Bone marrow (tissue), 2 donors: ENCODE measurements around the gene GDPD2.

Experiments
- DNase-seq, 2 donors: peaks; one replicate each; lab custom pipeline; 2025; lab: John Stamatoyannopoulos, UW

Gene GDPD2

DNA sequence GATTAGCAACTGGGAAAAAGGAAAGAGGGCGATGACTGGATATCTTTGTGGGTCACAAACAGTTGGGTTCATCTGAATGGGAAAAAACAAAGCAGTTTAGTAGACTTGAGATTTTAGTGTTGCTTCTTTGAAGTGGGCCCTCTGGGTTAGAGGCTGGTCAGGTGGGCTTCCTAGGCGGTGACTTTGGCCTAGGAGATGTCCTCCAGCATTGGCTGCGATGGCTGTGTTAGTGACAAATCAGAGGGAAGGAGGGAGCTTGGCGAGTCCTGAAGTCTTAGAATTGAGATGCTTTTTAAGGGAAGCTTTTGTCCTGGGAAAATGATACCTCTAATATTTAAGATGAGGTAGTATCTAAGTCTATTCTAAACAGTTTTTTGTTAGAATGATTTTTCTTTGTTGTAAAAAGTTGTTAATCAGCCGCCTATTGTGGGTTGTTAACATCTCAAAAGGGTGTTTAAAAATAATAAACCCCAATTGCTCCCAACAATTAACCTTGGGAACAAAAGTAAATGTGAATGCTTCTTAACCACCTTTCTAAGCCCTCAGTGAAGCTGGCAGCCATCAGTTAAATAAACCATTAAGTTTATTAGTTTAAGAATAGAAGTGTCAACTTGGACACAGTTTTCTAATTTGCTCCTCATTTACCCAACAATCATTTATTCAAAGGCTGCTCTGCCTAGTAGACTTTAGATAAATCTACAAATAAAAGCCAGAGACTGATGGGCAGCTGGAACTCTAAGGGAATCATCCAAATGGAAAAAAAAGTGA lies 53.2 kb downstream of the GDPD2 start:
- no peak for DNase-seq

DNA sequence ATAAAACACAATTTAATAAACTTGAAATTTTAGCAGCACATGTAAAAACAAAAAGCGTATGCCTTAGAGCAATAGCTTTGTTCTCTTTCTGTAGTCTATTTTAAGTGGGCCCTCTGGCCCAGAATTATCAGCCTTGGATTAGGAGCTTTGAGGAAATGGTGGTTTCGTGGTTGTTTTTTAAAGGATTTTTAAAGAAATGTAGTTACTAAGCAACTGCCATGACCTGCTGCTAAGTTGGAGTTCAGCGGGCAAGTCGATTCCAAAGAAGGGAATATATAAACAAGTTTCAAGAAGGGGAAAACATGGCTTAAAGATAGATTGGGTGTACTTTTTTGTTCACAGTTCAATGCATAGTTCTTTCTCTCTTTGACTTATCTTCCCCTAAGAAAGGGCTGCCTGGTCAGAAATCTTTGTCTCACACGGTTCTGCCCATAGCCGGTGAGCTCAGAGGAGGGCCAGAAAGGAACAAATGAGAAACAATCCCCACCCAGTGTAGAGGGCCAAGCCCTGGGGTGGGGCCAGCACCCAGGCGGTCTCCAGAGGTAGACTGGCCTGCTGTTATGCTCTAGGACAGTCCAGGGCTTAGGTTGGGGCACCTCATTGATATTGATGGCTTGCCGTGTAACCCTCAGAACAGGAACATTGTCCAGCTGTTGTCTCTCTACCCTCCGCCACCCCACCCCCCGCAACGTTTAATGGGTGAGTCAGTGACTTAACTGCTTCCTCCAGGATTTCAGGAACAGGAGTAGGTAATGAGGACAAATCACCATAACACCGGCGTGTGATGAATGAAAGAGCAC lies 54.0 kb downstream of the GDPD2 start:
- no peak for DNase-seq

DNA sequence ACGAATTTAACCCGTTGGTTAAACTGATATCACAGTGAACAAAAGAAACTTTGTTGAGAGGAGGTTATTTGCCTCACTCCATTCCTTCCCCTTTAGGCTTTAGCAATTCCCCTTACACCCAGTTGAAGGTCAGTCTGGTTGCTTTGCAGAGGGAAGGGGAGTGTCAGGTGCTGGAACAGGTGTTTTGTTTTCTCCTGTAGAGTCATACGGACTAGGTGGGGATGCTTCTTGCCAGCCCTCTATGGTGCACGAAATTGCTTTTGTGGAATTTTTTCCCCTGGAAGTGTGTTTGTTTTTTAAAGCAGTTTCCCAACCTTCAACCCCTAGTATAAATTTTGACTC lies 54.6 kb downstream of the GDPD2 start:
- no peak for DNase-seq

DNA sequence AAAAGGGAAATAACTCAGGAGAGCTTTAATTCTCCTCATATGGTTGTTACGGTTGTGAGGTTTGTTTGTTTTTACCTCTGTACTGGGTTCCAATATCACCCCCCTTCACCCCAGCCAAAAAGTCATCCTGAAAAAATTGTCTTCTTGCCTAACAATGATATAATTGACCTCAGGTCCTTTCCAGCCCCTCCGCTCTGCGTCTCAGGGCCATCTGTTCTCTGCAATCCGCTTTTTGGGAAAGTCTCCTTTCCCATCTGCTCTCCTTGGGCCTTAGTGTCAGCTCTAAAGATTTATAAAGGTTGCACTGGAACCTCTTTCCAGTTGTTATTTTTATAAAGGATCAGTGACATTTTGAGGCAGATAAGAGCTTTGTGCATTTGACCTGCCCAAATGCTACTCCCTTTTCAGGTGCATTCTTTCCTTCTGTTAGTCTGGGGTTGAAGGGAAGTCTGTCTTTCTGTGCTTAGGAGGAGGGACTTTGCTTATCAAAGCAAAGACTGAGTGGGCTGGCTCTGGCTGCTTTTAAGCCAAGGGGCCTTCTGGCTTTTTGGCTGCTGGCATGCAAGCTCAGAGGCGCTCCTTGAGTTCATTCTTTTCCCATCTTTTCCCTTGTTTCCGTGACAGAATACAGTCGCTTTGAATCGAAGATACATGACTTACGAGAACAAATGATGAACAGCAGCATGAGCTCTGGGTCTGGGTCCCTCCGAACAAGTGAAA lies 55.6 kb downstream of the GDPD2 start:
- DNase-seq, result no peak

DNA sequence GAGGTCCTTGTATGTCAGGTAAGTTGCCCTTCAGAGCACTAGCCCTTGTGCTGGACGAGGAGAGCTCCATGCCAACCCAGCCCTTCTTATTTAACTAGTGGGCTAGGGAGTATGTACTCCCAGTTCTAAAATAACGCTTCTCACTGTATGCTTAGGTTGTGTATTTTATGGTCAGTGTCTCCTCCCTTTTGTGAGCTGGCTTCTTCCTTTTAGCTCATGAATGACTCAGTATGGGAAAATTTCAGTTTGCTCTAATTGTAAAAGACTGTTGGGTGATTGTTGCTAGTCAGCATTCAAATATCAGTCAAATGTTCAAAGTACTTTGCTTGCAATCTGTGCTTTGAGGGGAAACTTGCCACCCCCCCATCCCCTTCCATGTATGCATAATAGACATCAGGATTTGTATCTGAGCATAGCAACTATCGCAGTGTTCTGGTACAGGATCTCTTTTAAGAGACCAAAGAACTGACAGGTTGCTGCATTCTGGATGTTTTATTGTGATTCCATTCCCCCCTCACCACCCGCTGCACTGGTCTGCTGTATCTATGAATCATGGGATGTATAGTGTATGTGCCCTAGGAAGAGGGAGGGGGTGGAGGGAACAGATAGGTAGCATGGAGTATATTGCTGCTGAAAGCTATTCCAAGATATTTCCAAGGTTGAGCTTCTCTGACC lies 56.3 kb downstream of the GDPD2 start:
- DNase-seq, result no peak

DNA sequence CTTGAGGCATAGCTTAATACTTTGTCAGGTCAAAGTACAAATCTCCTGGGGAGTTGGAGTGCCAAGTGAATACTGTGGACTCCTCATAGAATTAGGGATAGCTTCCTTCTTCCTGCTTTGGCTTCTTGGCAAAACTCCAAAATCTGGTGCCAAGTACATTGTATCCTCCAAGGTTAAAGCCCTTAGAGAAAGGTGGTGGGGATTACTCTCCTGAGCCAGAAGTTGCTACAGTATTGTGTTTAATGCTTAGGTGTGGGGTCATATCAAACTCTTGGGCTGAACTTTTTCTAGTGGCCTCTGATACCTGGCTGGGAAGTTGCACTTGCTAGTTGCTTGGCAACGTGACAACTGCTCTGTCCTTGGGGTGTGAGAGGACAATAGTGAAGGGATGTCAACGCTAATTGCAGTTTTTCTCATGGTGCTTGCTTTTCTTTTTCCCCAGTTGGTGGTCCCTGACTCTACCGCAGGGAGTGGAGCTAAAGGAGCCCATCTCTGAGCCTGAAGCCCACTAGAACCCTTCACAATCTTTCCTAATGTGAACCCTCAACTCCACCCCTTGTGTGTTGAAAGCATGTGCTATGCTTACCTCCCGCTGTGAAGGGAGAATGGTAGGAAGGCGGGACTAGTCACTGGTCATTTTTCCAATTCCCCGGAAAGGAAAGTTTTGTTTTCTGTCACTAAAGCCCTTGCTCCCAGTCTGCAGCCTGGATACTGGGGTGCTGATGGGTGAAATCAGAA lies 57.0 kb downstream of the GDPD2 start:
- no peak for DNase-seq

DNA sequence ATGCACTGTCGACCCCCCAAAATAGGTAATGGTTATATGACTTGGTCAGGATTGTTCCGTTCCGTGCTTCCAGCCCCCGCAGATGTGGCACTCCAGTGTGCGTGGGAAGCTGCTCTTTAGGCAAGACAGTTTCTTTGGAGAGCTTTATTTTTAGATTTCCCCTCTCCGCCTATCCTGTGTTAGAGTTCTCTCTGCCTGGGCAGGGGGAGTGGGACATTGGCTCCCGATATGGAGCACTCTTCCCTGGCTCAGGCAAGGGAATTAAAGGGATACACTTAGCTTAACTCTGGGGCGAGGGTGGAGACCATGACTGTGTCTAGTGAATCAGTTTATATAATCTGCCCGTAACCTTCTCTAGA lies 57.5 kb downstream of the GDPD2 start:
- no peak for DNase-seq

DNA sequence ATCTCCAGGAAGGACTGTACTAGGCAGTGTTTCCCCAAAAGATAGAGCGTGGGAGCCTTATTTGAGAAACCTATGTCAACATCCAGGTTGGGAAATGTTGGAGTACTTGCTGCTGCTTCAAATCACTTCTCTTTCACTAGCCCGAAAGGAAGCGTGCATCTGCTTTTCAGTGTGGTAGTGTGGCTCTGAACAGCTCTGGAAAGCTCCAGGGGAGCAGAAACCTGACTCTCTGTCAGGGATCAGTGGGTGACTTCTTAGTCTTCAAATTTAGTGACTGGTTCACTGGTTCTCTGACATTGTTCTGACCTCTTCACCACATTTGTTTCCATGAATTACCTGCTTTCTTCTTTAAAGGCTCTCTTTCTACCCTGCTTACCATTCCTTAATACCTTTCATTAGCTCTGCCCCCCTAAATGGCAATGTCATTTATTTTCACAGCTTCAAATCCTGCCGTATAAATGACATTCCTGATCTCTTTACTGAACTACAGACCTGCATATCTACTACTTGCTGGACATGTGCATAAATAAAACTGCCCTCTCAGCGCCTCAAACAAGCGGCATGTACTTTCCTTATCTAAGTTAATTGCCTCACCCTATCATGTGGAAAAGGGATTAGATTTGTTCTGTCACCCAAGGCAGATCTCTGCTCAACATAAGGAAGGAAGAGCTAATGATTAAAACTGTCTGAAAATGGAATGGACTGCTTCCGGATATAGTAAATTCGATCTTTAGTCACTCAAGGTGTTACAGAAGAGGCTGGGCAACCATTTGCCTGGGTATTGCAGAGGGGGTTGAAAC lies 58.6 kb downstream of the GDPD2 start:
- no peak for DNase-seq

DNA sequence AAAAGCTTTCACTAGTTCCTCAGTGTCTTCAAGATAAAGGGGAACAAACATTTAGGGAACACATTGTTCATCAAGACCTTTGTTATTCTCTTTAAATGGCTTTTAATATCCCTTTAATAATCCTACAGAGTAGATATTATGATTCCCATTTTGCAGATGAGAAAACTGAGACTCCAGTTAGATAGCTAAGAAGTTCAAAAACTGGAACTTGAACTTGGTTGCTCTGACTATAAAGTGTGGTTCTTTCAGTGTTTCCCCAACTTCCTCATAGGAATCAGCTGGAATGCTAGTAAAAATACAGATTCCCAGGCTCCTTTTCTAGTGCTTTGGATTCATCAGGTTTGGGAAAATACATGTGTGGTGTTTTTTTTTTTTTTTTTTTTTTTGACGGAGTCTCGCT lies 59.2 kb downstream of the GDPD2 start:
- no peak for DNase-seq
